WERI-Rb-1 (cell line): ENCODE measurements around the gene PCDHGB3.
"Not testable (repeated sequence)": the region's sequence is repeated elsewhere in the genome, so short reads cannot be mapped to it uniquely, and the experiment has no call there.

Source experiments
- DNase-seq: peaks from one replicate; pipeline ENCODE4 v3.0.0-alpha.2; 2020
- H3K27ac ChIP-seq: fragments of 250-450 bp; sonication (Bioruptor Pico); 2 replicates; pipeline ENCODE4 v1.5.1; 2020; ENCODE audit warnings: mild to moderate bottlenecking, moderate library complexity
- H3K27me3 ChIP-seq: fragments of 250-450 bp; sonication (Bioruptor Pico); 2 replicates; pipeline ENCODE4 v1.5.1; 2021; ENCODE audit warnings: mild to moderate bottlenecking, low read depth, moderate library complexity; ENCODE audit not compliant: insufficient read depth, severe bottlenecking
- H3K36me3 ChIP-seq: fragments of 250-450 bp; sonication (Bioruptor Pico); 2 replicates; pipeline ENCODE4 v1.5.1; 2020; ENCODE audit warnings: mild to moderate bottlenecking, moderate library complexity
- H3K4me3 ChIP-seq: 2 replicates; pipeline ENCODE4 v1.5.1; 2011; ENCODE audit warnings: low read depth, mild to moderate bottlenecking, control low read depth, low read length
- H3K9me3 ChIP-seq: fragments of 250-450 bp; sonication (Bioruptor Pico); 2 replicates; pipeline ENCODE4 v1.5.1; 2021; ENCODE audit warnings: mild to moderate bottlenecking, moderate library complexity; ENCODE audit not compliant: severe bottlenecking
- TF ChIP-seq, protein P1 (sequence below): IDR thresholded peaks from 2 replicates; pipeline ENCODE4 v1.5.1; 2011; ENCODE audit warnings: low read depth, mild to moderate bottlenecking, control low read depth, inconsistent platforms, low read length

Gene PCDHGB3

DNA sequence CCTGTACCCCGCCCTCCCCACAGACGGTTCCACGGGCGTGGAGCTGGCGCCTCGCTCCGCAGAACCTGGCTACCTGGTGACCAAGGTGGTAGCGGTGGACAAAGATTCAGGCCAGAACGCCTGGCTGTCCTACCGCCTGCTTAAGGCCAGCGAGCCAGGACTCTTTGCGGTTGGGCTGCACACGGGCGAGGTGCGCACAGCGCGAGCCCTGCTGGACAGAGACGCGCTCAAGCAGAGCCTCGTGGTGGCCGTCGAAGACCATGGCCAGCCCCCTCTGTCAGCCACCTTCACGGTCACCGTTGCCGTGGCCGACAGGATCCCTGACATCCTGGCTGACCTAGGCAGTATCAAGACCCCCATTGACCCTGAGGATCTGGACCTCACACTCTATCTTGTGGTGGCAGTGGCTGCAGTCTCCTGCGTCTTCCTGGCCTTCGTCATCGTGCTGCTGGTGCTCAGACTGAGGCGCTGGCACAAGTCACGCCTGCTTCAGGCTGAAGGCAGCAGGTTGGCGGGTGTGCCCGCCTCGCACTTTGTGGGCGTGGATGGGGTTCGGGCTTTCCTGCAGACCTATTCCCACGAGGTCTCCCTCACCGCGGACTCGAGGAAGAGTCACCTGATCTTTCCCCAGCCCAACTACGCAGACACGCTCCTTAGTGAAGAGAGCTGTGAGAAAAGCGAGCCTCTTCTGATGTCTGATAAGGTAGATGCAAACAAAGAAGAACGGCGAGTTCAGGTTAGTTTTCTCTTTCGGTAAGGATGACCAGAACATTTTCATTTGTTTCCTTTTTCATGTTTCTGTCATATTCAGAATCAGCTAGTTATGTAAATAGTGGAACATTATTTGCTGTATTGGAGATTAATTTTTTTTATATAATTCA lies 3.8 kb upstream of the PCDHGB3 start:
- no peak for DNase-seq
- no peaks in the 10 kb centered on the region for H3K36me3 ChIP-seq
- H3K27me3 ChIP-seq = no peaks in the 10 kb centered on the region
- TF ChIP-seq, protein P1, sequence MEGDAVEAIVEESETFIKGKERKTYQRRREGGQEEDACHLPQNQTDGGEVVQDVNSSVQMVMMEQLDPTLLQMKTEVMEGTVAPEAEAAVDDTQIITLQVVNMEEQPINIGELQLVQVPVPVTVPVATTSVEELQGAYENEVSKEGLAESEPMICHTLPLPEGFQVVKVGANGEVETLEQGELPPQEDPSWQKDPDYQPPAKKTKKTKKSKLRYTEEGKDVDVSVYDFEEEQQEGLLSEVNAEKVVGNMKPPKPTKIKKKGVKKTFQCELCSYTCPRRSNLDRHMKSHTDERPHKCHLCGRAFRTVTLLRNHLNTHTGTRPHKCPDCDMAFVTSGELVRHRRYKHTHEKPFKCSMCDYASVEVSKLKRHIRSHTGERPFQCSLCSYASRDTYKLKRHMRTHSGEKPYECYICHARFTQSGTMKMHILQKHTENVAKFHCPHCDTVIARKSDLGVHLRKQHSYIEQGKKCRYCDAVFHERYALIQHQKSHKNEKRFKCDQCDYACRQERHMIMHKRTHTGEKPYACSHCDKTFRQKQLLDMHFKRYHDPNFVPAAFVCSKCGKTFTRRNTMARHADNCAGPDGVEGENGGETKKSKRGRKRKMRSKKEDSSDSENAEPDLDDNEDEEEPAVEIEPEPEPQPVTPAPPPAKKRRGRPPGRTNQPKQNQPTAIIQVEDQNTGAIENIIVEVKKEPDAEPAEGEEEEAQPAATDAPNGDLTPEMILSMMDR = no peak
- H3K27ac ChIP-seq = no peak overlapping the region
- peaks cover 23% of the 10 kb centered on the region for H3K9me3 ChIP-seq
- no peak overlapping the region for H3K4me3 ChIP-seq

DNA sequence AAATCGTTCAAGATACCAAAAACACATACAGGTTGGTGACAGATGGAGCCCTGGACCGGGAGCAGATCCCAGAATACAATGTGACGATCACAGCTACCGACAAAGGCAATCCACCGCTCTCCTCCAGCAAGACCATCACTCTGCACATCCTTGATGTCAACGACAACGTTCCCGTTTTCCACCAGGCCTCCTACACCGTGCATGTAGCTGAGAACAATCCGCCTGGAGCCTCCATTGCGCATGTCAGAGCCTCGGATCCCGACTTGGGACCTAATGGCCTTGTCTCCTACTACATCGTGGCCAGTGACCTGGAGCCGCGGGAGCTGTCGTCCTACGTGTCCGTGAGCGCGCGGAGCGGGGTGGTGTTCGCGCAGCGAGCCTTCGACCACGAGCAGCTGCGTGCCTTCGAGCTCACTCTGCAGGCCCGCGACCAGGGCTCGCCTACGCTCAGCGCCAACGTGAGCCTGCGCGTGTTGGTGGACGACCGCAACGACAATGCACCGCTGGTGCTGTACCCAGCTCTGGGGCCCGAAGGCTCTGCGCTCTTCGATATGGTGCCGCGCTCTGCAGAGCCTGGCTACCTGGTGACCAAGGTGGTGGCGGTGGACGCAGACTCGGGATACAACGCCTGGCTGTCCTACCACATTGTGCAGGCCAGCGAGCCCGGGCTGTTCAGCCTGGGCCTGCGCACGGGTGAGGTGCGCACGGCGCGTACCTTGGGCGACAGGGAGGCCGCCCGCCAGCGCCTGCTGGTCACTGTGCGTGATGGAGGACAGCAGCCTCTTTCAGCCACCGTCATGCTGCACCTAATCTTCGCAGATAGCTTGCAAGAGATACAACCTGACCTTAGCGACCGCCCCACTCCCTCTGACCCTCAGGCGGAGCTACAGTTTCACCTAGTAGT lies 1.8 kb downstream of the PCDHGB3 start:
- DNase-seq = no peak
- Histone ChIP-seq H3K36me3 (no peaks in the 10 kb centered on the region), H3K27me3 (no peaks in the 10 kb centered on the region), H3K27ac (no peak overlapping the region), H3K9me3 (peaks cover 30% of the 10 kb centered on the region), H3K4me3 (no peak overlapping the region)
- TF ChIP-seq, protein P1 = no peak

DNA sequence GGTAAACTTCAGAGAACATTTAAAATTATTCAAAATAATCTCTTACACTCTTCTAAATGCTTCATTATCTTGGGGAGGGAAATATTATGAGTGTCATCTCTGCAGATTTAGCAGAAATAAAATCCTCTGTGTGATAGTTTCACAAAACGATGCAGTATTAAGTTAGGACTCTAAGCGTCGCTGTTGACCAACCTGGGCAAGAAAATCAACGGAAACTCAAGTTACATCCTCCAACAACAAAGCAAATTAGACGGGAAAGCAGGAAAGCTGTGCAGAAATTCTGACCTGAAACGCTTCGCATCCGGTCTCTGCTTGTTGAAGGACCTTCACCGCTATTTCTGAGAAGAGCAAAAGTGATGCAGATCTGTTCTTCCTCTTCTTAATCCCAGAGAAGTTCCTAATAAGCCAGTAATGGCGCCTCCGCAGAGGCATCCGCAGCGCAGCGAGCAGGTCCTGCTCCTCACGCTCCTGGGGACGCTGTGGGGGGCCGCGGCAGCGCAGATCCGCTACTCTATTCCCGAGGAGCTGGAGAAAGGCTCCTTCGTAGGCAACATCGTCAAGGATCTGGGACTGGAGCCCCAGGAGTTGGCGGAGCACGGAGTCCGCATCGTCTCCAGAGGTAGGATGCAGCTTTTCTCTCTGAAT lies 3.8 kb downstream of the PCDHGB3 start, which contains the start of gene PCDHGA6:
Gene PCDHGA6 (plus strand): TSS at position 219 of the 645 bp plus-strand sequence. CDS start 193 bp downstream, at position 412.
- no peaks in the 10 kb centered on the region for H3K27me3 ChIP-seq
- peaks cover 30% of the 10 kb centered on the region for H3K9me3 ChIP-seq
- no peak within 1 kb of the TSS for H3K4me3 ChIP-seq
- no peaks in the 10 kb centered on the region for H3K36me3 ChIP-seq
- DNase-seq = no peak
- no peak within 1 kb of the TSS for H3K27ac ChIP-seq
- TF ChIP-seq, protein P1 = no peak

DNA sequence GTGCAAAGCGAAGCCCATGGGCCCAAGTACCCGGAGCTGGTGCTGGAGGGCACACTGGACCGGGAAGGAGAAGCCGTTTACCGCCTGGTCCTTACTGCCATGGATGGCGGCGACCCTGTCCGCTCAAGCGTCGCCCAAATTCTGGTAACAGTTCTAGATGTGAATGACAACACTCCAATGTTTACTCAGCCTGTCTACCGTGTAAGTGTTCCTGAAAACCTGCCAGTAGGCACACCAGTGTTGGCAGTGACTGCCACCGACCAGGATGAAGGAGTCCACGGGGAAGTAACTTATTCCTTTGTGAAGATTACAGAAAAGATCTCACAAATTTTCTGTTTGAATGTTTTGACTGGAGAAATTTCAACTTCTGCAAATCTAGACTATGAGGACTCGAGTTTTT lies 4.6 kb downstream of the PCDHGB3 start:
- Histone ChIP-seq H3K9me3 (peaks cover 30% of the 10 kb centered on the region), H3K27me3 (no peaks in the 10 kb centered on the region), H3K36me3 (no peaks in the 10 kb centered on the region), H3K4me3 (no peak overlapping the region), H3K27ac (no peak overlapping the region)
- TF ChIP-seq, protein P1 = no peak
- no peak for DNase-seq

DNA sequence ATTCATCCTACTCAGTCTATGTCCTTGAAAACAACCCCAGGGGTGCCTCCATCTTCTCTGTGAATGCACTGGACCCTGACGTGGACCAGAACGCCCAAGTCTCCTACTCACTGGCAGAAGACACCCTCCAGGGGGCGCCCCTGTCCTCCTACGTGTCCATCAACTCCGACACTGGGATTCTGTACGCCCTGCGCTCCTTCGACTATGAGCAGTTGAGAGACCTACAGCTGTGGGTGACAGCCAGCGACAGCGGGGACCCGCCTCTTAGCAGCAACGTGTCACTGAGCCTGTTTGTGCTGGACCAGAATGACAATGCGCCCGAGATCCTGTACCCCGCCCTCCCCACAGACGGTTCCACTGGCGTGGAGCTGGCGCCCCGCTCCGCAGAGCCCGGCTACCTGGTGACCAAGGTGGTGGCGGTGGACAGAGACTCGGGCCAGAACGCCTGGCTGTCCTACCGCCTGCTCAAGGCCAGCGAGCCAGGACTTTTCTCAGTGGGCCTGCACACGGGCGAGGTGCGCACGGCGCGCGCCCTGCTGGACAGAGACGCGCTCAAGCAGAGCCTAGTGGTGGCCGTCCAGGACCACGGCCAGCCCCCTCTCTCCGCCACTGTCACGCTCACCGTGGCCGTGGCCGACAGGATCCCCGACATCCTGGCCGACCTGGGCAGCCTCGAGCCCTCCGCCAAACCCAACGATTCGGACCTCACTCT lies 5.6 kb downstream of the PCDHGB3 start:
- H3K36me3 ChIP-seq, H3K4me3 ChIP-seq, DNase-seq, H3K27me3 ChIP-seq, H3K27ac ChIP-seq: not testable (repeated sequence)
- peaks cover 29% of the 10 kb centered on the region for H3K9me3 ChIP-seq
